DOHH2 (cell line): ENCODE data around the gene GALNT3.
A peak's percentile ranks its signal among the peaks of the same experiment; 100 is the strongest.

ENCODE experiments used
- H3F3A ChIP-seq: fragments of 200-600 bp; sonication (generic), shearing (Covaris generic); 2 replicates; pipeline ENCODE4 v1.6.0; 2016; ENCODE audit warnings: antibody characterized with exemption, mild to moderate bottlenecking; ENCODE audit not compliant: control insufficient read depth, insufficient read depth
- H3K27ac ChIP-seq: fragments of 200-600 bp; sonication (generic); 2 replicates; pipeline ENCODE4 v1.5.1; 2014; ENCODE audit warnings: low read depth, mild to moderate bottlenecking, low read length, moderate library complexity
- H3K27me3 ChIP-seq: fragments of 200-600 bp; sonication (generic); 2 replicates; pipeline ENCODE4 v1.6.1; 2014; ENCODE audit warnings: mild to moderate bottlenecking, low read length, mixed read lengths; ENCODE audit not compliant: control insufficient read depth
- H3K36me3 ChIP-seq: fragments of 200-600 bp; sonication (generic); 2 replicates; pipeline ENCODE4 v1.6.1; 2014; ENCODE audit warnings: mild to moderate bottlenecking, low read length, moderate library complexity, mixed read lengths; ENCODE audit not compliant: control insufficient read depth
- H3K4me1 ChIP-seq: fragments of 200-600 bp; sonication (generic); 2 replicates; pipeline ENCODE4 v1.6.1; 2014; ENCODE audit warnings: mild to moderate bottlenecking, low read length, mixed read lengths; ENCODE audit not compliant: control insufficient read depth
- H3K4me2 ChIP-seq: fragments of 200-600 bp; sonication (generic); 2 replicates; pipeline ENCODE4 v1.6.0; 2014; ENCODE audit warnings: mild to moderate bottlenecking, low read length, moderate library complexity
- H3K4me3 ChIP-seq: fragments of 200-600 bp; sonication (generic); 2 replicates; pipeline ENCODE4 v1.5.1; 2014; ENCODE audit warnings: mild to moderate bottlenecking, low read length, mixed read lengths
- H3K79me2 ChIP-seq: fragments of 200-600 bp; sonication (generic); 2 replicates; pipeline ENCODE4 v1.6.1; 2014; ENCODE audit warnings: mild to moderate bottlenecking, low read length, mixed read lengths; ENCODE audit not compliant: control insufficient read depth
- H3K9me2 ChIP-seq: fragments of 200-600 bp; sonication (generic); replicated peaks from 2 replicates; pipeline ENCODE4 v1.6.1; 2014; ENCODE audit warnings: mild to moderate bottlenecking, low read length, mixed read lengths; ENCODE audit not compliant: control insufficient read depth
- H3K9me3 ChIP-seq: fragments of 200-600 bp; sonication (generic); 2 replicates; pipeline ENCODE4 v1.6.1; 2014; ENCODE audit warnings: antibody characterized with exemption, low read length, mixed read lengths; ENCODE audit not compliant: control insufficient read depth, insufficient read depth
- H4K20me1 ChIP-seq: fragments of 200-600 bp; sonication (generic); 2 replicates; pipeline ENCODE4 v1.6.0; 2014; ENCODE audit warnings: low read depth, mild to moderate bottlenecking, antibody characterized with exemption, low read length, moderate library complexity; ENCODE audit not compliant: control insufficient read depth, insufficient read depth
- CTCF ChIP-seq: fragments of 200-600 bp; sonication (generic); IDR thresholded peaks from one replicate; pipeline ENCODE4 v1.5.1; 2014; ENCODE audit warnings: antibody characterized with exemption, mild to moderate bottlenecking, low read depth, low read length; ENCODE audit not compliant: poor library complexity, severe bottlenecking
- EZH2phosphoT487 ChIP-seq: fragments of 200-600 bp; sonication (generic); IDR thresholded peaks from 2 replicates; pipeline ENCODE4 v1.6.1; 2017; ENCODE audit warnings: borderline replicate concordance, mild to moderate bottlenecking, antibody characterized with exemption, low read length, moderate library complexity, mixed read lengths

The GALNT3 gene

GRCh38 chr2:165701147-165701546 is 92.9 kb downstream of the GALNT3 start:
- H3K9me3 ChIP-seq: no peaks in the 10 kb centered on the region
- no peaks in the 10 kb centered on the region for H3K36me3 ChIP-seq
- peaks cover 35% of the 10 kb centered on the region for H3K4me1 ChIP-seq
- H3K27me3 ChIP-seq: no peaks in the 10 kb centered on the region
- H3K4me3 ChIP-seq: no peak overlapping the region
- H4K20me1 ChIP-seq: no peaks in the 10 kb centered on the region
- H3K4me2 ChIP-seq: no peak overlapping the region
- H3K79me2 ChIP-seq: no peaks in the 10 kb centered on the region
- no peaks in the 10 kb centered on the region for H3K9me2 ChIP-seq
- H3K27ac ChIP-seq: no peak overlapping the region
- H3F3A ChIP-seq: no peaks in the 10 kb centered on the region
- no peak for TF ChIP-seq EZH2phosphoT487
- TF ChIP-seq CTCF: no peak

GRCh38 chr2:165700531-165700930 is 93.5 kb downstream of the GALNT3 start:
- Histone ChIP-seq H3K4me3 (peak overlapping the region; percentile 42), H4K20me1 (no peaks in the 10 kb centered on the region), H3K9me3 (no peaks in the 10 kb centered on the region), H3K27me3 (no peaks in the 10 kb centered on the region), H3K4me2 (peak overlapping the region; percentile 65), H3K4me1 (peaks cover 35% of the 10 kb centered on the region), H3K79me2 (no peaks in the 10 kb centered on the region), H3F3A (no peaks in the 10 kb centered on the region), H3K27ac (peak overlapping the region; percentile 52), H3K9me2 (no peaks in the 10 kb centered on the region), H3K36me3 (no peaks in the 10 kb centered on the region)
- TF ChIP-seq CTCF (no peak), EZH2phosphoT487 (no peak)

GRCh38 chr2:165699946-165700345 is 94.1 kb downstream of the GALNT3 start:
- H3K9me3 ChIP-seq: no peaks in the 10 kb centered on the region
- H3K4me3 ChIP-seq: peak overlapping the region; percentile 42
- no peaks in the 10 kb centered on the region for H3K79me2 ChIP-seq
- H3K36me3 ChIP-seq: no peaks in the 10 kb centered on the region
- peaks cover 35% of the 10 kb centered on the region for H3K4me1 ChIP-seq
- TF ChIP-seq EZH2phosphoT487: no peak
- TF ChIP-seq CTCF: no peak
- peak overlapping the region; percentile 65 for H3K4me2 ChIP-seq
- H3K27ac ChIP-seq: peak overlapping the region; percentile 52
- no peaks in the 10 kb centered on the region for H4K20me1 ChIP-seq
- H3K9me2 ChIP-seq: no peaks in the 10 kb centered on the region
- no peaks in the 10 kb centered on the region for H3K27me3 ChIP-seq
- no peaks in the 10 kb centered on the region for H3F3A ChIP-seq

GRCh38 chr2:165698444-165698884 is 95.6 kb downstream of the GALNT3 start:
- no peaks in the 10 kb centered on the region for H3K27me3 ChIP-seq
- H3K9me2 ChIP-seq: no peaks in the 10 kb centered on the region
- no peak overlapping the region for H3K4me3 ChIP-seq
- no peaks in the 10 kb centered on the region for H3F3A ChIP-seq
- no peaks in the 10 kb centered on the region for H3K9me3 ChIP-seq
- TF ChIP-seq EZH2phosphoT487 (no peak), CTCF (peak; percentile 56)
- no peaks in the 10 kb centered on the region for H3K79me2 ChIP-seq
- no peak overlapping the region for H3K27ac ChIP-seq
- H3K36me3 ChIP-seq: no peaks in the 10 kb centered on the region
- no peaks in the 10 kb centered on the region for H4K20me1 ChIP-seq
- H3K4me2 ChIP-seq: peak overlapping the region; percentile 45; the same call in 1 of the 2 replicates
- peaks cover 35% of the 10 kb centered on the region for H3K4me1 ChIP-seq
